ENCODE measurements around the gene LRP5.

Gene LRP5

GRCh38 chr11:68373189-68373814, 60.9 kb downstream of the LRP5 start:
- DNase-seq: no peak

DNA sequence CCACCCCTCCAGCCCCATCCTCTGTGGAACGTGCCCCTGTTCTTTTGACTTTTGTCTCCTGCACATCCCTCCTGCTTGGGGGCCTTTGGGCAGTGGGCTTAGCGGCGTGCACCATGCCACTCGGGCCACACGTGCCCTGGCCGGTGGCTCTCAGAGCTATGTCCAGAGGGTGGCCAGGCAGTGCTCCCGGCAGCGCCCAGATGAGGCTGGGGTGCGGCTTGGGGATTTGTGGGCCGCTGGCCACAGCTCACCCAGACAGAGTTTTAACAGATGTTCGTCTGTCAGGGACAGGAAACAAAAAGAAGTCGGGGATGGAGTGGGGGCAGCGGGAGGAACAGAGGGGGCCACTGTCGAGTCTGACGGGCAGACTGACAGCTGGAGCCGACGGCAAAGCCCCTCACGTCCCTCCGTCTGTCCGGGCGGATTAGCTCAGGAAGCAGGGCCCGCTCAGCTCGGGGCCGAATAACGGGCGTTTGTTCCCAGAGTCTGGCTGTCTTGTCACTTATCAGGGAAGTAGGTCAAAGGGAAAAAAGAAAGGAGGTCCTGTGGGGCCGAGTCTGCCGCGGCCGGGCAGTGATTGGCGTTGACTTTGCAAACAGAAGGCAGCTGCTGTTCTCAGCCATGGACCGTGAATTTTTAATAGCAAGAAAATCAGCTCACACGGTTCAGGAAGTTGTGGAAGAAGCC, 61.6 kb downstream of the LRP5 start:
- no peak for DNase-seq

- DNase-seq: no peak
These were observed 62.1 kb downstream of the LRP5 start for GRCh38 chr11:68374531-68374930.

DNA sequence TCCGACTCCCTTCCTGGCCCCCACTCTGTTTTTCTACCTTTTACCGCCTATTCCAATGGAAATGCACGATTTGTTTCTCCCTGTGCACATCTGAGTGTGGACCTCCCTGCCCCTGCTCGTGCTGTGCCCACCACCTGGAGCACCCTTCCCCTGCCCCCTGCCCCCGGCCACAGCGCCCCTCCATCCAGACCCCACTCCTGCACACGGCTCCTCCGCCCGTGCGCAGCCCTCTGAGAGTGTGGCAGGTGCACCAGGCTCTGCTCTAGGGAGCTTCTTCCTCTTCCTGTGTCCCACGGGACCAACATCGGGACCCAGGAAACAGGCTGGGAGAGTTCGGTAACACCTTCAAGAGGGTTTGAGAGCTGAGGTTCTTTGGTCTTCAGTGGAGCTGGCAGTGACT, 62.9 kb downstream of the LRP5 start:
- DNase-seq: no peak

GRCh38 chr11:68375766-68376165, 63.4 kb downstream of the LRP5 start:
- DNase-seq: no peak

GRCh38 chr11:68377389-68377795, 65.0 kb downstream of the LRP5 start:
- no peak for DNase-seq

GRCh38 chr11:68379206-68379605, 66.8 kb downstream of the LRP5 start:
- DNase-seq: peak; percentile 13

DNA sequence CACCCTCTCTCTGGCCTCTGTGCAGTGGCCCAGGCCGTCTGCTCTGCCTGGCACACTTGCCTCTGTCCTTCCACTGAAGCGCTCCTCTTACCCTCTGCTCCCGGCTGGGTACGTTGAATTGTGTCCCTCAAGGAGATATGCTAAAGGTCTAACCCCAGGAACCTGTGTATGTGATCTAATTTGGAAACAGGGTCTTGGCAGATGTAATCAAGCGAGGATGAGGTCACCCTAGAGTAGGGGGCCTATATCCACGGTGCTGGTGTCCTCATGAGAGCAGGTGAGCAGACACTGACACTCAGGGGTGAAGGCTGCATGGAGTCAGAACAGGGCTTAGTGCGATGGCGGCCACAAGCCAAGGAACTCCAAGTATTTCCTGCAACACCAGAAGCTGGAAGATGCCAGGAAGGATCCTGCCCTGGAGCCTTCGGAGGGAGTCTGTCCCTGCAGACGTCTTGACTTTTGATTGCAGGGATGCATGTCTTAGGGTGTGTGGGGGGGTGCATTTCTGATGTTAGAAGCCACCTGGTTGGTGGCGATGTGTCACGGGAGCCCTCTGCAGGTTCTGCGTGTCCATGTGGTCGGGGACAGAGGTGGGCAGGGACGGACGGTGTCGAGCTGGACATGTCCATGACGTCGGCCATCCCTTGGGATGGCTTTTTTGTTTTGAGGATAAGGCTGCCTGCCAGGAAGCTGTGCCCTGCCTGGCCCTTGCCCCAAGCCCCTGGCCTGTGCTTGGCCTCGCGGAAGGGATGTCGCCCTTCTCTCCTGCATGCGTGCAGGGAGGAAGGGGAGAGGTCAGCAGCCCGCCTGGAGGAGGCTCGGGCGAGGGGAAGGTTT, 68.6 kb downstream of the LRP5 start:
- DNase-seq: no peak

- no peak for DNase-seq
These were observed 69.3 kb downstream of the LRP5 start for GRCh38 chr11:68381716-68382115.

- DNase-seq: no peak
These were observed 70.1 kb downstream of the LRP5 start for GRCh38 chr11:68382358-68382998.

DNA sequence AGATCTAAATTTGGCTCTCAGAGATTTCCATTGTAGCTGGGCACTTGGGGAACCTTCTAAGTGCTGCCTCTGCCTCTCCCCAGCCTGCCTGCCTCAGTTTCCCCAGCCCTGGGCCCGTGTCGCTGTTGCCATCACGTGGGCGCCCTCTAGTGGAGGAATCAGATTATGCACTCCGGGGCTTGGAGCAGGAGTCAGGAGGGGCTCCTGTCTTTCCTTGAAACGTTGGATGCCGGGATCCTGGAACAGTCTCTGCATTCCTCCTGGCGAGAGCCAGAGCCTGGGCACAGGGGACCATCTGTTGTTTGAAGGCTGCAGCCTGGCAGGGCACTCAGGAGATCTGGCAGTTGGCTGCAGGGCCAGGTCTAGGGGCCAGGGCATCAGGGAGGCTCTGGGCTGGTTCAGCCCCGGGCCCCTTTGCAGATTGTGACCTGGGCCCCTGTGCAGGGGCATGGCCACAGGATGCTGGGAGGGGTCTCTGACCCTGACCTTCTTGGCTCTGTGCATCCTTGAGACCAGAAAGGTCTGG, 71.6 kb downstream of the LRP5 start:
- peak; percentile 1 for DNase-seq

- no peak for DNase-seq
These were observed 72.2 kb downstream of the LRP5 start for GRCh38 chr11:68384530-68385081.

- no peak for DNase-seq
These were observed 72.7 kb downstream of the LRP5 start for GRCh38 chr11:68385128-68385527.

GRCh38 chr11:68386331-68386978, 74.1 kb downstream of the LRP5 start:
- no peak for DNase-seq

DNA sequence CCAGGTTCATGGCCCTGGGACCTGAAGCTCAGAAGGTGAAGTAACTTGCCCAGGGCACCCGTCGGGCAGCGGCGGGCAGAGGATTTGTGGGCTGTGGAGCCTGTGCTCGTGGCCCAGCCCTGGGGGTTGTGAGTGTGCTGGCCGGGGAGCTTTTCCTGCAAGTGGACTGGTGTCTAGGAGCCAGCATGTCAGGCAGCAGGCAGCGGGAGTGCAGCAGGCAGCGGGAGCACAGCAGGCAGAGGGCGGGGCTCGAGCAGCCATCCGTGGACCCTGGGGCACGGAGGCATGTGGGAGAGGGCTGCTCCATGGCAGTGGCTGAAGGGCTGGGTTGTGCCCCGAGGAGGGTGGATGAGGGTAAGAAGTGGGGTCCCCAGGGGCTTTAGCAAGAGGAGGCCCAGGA, 75.4 kb downstream of the LRP5 start:
- DNase-seq: no peak

DNA sequence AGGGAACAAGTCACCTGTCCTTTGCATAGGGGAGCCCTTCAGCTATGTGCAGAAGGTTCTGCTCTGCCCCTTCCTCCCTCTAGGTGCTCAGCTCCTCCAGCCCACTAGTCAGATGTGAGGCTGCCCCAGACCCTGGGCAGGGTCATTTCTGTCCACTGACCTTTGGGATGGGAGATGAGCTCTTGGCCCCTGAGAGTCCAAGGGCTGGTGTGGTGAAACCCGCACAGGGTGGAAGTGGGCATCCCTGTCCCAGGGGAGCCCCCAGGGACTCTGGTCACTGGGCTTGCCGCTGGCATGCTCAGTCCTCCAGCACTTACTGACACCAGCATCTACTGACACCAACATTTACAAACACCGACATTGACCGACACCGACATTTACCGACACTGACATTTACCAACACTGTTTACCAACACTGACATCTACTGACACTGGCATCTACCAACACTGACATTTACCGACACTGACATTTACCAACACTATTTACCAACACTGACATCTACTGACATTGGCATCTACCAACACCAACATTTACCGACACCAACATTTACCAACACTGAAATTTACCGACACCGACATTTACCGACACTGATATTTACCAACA, 76.3 kb downstream of the LRP5 start:
- no peak for DNase-seq

GRCh38 chr11:68390315-68390714, 77.9 kb downstream of the LRP5 start:
- DNase-seq: no peak

- no peak for DNase-seq
These were observed 80.4 kb downstream of the LRP5 start for GRCh38 chr11:68392822-68393221.

GRCh38 chr11:68396516-68396915, 84.1 kb downstream of the LRP5 start:
- no peak for DNase-seq

DNA sequence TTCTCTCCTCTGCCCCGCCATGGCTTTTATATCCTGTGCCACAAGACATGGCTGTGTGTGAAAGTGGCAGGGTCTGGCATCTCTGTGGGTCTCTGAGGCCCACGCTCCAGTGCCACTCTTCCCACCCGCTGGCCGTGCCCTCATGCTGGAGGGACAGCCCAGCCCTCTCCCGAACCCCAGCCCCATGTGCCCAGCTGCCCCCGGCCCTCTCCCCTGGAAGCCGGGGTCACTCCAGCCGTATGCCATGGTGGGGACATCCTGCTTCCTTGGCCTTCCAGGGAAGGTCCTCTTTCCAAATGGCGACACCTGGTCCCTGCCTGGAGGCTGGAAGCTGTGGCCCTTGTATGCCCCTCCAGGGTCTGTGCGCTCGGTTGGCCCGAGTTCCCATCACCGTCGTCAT, 84.9 kb downstream of the LRP5 start:
- DNase-seq: no peak

DNA sequence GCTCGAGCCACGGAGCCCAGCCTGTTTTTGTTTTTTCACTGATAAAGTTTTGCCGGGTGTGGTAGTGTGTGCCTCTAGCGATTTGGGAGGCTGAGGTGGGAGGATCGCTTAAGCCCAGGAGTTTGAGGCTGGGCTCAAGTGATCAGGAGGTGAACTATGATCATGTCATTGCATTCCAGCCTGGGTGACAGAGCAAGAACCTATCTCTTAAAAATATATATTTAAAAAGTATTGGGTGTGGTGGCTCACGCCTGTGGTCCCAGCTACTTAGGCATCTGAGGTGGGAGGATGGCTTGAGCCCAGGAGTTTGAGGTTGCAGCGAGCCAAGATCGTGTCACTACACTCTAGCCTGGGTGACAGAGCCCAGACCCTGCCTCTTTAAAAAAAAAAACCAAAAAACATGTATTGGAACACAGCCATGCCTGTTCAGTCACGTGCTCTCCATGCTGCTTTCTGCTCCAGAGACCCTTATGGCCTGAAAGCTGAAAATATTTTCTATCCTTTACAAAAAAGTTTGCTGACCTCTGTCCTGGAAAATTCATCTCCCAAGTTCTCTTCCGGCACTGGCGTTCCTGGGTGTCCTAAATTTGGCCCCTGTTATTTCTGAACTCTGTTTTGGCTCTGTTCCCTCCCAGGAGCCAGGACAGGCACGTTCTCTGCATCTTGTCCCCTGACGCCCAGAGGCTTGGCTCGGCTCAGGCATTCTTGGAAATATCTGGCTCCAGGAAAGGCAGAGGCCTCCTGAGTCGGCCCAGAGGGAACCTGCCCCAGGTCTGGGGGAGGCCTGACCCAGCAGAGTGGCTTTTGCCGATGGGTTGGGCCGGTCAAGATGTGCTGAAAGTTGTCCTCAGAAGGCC, 86.8 kb downstream of the LRP5 start:
- DNase-seq: no peak
